HCT116 (cell line): Measurements from ENCODE around the gene NPPC.

ENCODE experiments used
- CTCF ChIP-seq, 3 experiments: fragments of 200-600 bp in 1 of 3; sonication (generic) in 1 of 3; IDR thresholded peaks in 2 of 3; conservative IDR thresholded peaks in 1 of 3; 2 replicates each; pipeline ENCODE4 v1.5.1; 2012 to 2017; ENCODE audit warnings: low read depth in 2 of 3, low read length in 2 of 3, antibody characterized with exemption in 1 of 3, borderline replicate concordance in 1 of 3, control low read depth in 1 of 3, mild to moderate bottlenecking in 1 of 3, mixed read lengths in 1 of 3, mixed run types in 1 of 3, moderate library complexity in 1 of 3; ENCODE audit not compliant: insufficient read depth in 1 of 3
- SRF ChIP-seq: IDR thresholded peaks from 2 replicates; pipeline ENCODE4 v1.6.1; 2012; ENCODE audit warnings: low read depth

- TF ChIP-seq CTCF (IDR thresholded peaks at IDR 0.05 in 2 of 3, conservative IDR thresholded peaks at IDR 0.05 in 1 of 3; ENCODE audit: borderline replicate concordance in 1 of 3, insufficient read depth in 1 of 3, low read depth in 2 of 3, low read length in 2 of 3): peak; percentile 76 to 78 (median 77)
- TF ChIP-seq SRF: no peak
These were observed 655 bp downstream of the NPPC start for GRCh38 chr2:231925303-231926179.
